ENCODE data around the gene RBM44.

The RBM44 gene

GRCh38 chr2:237879058-237879430 is 80.5 kb downstream of the RBM44 start:
- H2BK5ac ChIP-seq (ENCODE audit: low read depth, low read length, poor library complexity, severe bottlenecking) = no peak overlapping the region
- no peak overlapping the region for H3K23ac ChIP-seq (ENCODE audit: low read length in 2 of 2)
- H3K27ac ChIP-seq (ENCODE audit: low read length, poor library complexity, severe bottlenecking) = no peak overlapping the region
- WGBS = 94% methylated on average over 3 of the region's 5 CpGs
- no peak overlapping the region for H2AFZ ChIP-seq (ENCODE audit: low read depth, low read length)
- DNase-seq = no peak
- no peak overlapping the region for H4K8ac ChIP-seq (ENCODE audit: low read length)
- H3K27me3 ChIP-seq (ENCODE audit: control insufficient read depth in 1 of 2, insufficient read depth in 1 of 2, low read length in 2 of 2) = peaks cover 0 to 2% of the 10 kb centered on the region in 2 experiments
- peak overlapping the region; percentile 26 for H2BK15ac ChIP-seq (ENCODE audit: low read depth, poor library complexity, severe bottlenecking)
- no peaks in the 10 kb centered on the region for H3K9me3 ChIP-seq (ENCODE audit: control insufficient read depth, low read length)
- H2BK120ac ChIP-seq (ENCODE audit: low read depth, low read length) = peak overlapping the region; percentile 23
- H3K79me1 ChIP-seq (replicated peaks; ENCODE audit: low read length, poor library complexity, severe bottlenecking) = no peaks in the 10 kb centered on the region
- no peak overlapping the region for H2AK5ac ChIP-seq (ENCODE audit: low read length, severe bottlenecking)
- H3K4ac ChIP-seq (ENCODE audit: low read depth in 1 of 2, low read length in 2 of 2) = no peak overlapping the region
- H3K14ac ChIP-seq (ENCODE audit: low read length in 2 of 2) = no peak overlapping the region
- peaks cover 28% of the 10 kb centered on the region for H3K4me1 ChIP-seq (ENCODE audit: control insufficient read depth, insufficient read depth, low read depth, low read length)
- H3K4me2 ChIP-seq (ENCODE audit: low read length, poor library complexity, severe bottlenecking) = no peak overlapping the region
- no peak overlapping the region for H3K9ac ChIP-seq (ENCODE audit: low read length)
- H2BK12ac ChIP-seq (ENCODE audit: low read length in 2 of 2) = no peak overlapping the region
- no peak overlapping the region for H3K4me3 ChIP-seq (ENCODE audit: insufficient read depth in 1 of 2, low read depth in 1 of 2, low read length in 2 of 2)
- no peaks in the 10 kb centered on the region for H3K36me3 ChIP-seq (ENCODE audit: control insufficient read depth in 1 of 2, insufficient read depth in 2 of 2, low read depth in 1 of 2, low read length in 2 of 2)
- no peak overlapping the region for H4K91ac ChIP-seq (ENCODE audit: low read length)
- H3K18ac ChIP-seq (ENCODE audit: low read depth in 1 of 2, low read length in 2 of 2) = no peak overlapping the region

- H3K4me1 ChIP-seq (ENCODE audit: control insufficient read depth, insufficient read depth, low read depth, low read length) = peaks cover 21% of the 10 kb centered on the region
- no peak overlapping the region for H2BK120ac ChIP-seq (ENCODE audit: low read depth, low read length)
- no peak overlapping the region for H2BK15ac ChIP-seq (ENCODE audit: low read depth, poor library complexity, severe bottlenecking)
- H3K79me1 ChIP-seq (replicated peaks; ENCODE audit: low read length, poor library complexity, severe bottlenecking) = no peaks in the 10 kb centered on the region
- no peak overlapping the region for H3K23ac ChIP-seq (ENCODE audit: low read length in 2 of 2)
- H3K36me3 ChIP-seq (ENCODE audit: control insufficient read depth in 1 of 2, insufficient read depth in 2 of 2, low read depth in 1 of 2, low read length in 2 of 2) = peaks cover 0 to 5% of the 10 kb centered on the region in 2 experiments
- no peak overlapping the region for H4K8ac ChIP-seq (ENCODE audit: low read length)
- no peak overlapping the region for H4K91ac ChIP-seq (ENCODE audit: low read length)
- H3K4ac ChIP-seq (ENCODE audit: low read depth in 1 of 2, low read length in 2 of 2) = no peak overlapping the region
- H3K27ac ChIP-seq (ENCODE audit: low read length, poor library complexity, severe bottlenecking) = no peak overlapping the region
- no peak overlapping the region for H2AFZ ChIP-seq (ENCODE audit: low read depth, low read length)
- peak overlapping the region in 1 of 2 experiments; percentile 57 for H2BK12ac ChIP-seq (ENCODE audit: low read length in 2 of 2)
- H3K27me3 ChIP-seq (ENCODE audit: control insufficient read depth in 1 of 2, insufficient read depth in 1 of 2, low read length in 2 of 2) = peaks cover 0 to 9% of the 10 kb centered on the region in 2 experiments
- 97% methylated on average over 12 of the region's 12 CpGs for WGBS
- no peak overlapping the region for H3K4me3 ChIP-seq (ENCODE audit: insufficient read depth in 1 of 2, low read depth in 1 of 2, low read length in 2 of 2)
- no peaks in the 10 kb centered on the region for H3K9me3 ChIP-seq (ENCODE audit: control insufficient read depth, low read length)
- H2AK5ac ChIP-seq (ENCODE audit: low read length, severe bottlenecking) = no peak overlapping the region
- no peak overlapping the region for H3K4me2 ChIP-seq (ENCODE audit: low read length, poor library complexity, severe bottlenecking)
- H3K18ac ChIP-seq (ENCODE audit: low read depth in 1 of 2, low read length in 2 of 2) = no peak overlapping the region
- no peak for DNase-seq
- no peak overlapping the region for H3K9ac ChIP-seq (ENCODE audit: low read length)
- no peak overlapping the region for H3K14ac ChIP-seq (ENCODE audit: low read length in 2 of 2)
- H2BK5ac ChIP-seq (ENCODE audit: low read depth, low read length, poor library complexity, severe bottlenecking) = no peak overlapping the region
Measured at GRCh38 chr2:237879991-237880560, 81.5 kb downstream of the RBM44 start.

DNA sequence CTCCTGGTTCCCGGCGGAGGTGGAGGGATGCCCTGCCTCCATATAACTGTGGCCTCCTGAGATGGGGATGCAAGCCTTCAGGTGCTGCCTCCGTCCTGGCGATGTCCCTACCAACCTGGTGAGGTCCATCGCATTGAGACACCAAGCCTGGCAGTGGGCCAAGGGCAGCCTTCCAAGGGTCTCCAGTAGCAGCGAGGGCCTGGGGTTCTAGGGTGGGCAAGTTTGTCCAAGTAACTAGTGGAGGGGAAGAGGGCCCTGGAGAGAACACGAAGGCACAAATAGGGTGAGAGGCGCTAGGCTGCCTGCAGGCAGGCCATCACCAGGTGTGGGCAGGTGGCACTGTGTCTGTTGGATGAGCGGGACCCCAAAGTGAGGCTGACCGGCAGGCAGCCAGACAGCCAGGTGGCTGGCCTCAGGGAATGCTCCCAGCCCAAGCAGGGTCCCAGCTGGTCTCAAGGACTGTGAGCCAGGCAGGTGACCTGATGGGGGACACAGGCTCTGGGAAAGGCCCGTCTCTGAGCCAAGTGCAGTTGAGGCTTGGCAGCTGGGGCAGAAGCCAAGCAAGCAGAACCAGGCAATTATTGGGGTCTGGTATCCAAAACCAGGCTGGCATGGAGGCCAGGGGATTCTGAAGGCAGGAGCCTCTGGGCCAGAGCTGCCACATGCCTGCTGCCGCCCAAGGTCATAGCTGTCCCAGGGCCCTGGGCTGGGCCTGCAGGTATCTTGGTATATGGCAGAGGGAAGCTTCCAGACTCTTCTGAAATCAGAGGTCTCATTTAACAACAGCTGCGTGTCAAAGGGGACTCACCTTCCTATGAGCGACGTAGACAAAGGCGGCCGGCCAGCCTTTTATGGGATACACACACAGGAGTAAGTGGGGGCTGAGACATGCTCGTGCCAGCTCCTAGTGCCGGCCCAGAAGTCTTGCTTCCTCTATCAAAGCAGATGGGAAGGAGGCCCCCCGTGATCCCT is 84.2 kb downstream of the RBM44 start:
- Histone ChIP-seq H3K4me2 (ENCODE audit: low read length, poor library complexity, severe bottlenecking) (no peak overlapping the region), H3K36me3 (ENCODE audit: control insufficient read depth in 1 of 2, insufficient read depth in 2 of 2, low read depth in 1 of 2, low read length in 2 of 2) (peaks cover 0 to 8% of the 10 kb centered on the region in 2 experiments), H3K18ac (ENCODE audit: low read depth in 1 of 2, low read length in 2 of 2) (no peak overlapping the region), H3K79me1 (replicated peaks; ENCODE audit: low read length, poor library complexity, severe bottlenecking) (no peaks in the 10 kb centered on the region), H3K14ac (ENCODE audit: low read length in 2 of 2) (no peak overlapping the region), H3K27me3 (ENCODE audit: control insufficient read depth in 1 of 2, insufficient read depth in 1 of 2, low read length in 2 of 2) (peaks cover 0 to 11% of the 10 kb centered on the region in 2 experiments), H3K9ac (ENCODE audit: low read length) (no peak overlapping the region), H3K4me3 (ENCODE audit: insufficient read depth in 1 of 2, low read depth in 1 of 2, low read length in 2 of 2) (no peak overlapping the region), H2BK5ac (ENCODE audit: low read depth, low read length, poor library complexity, severe bottlenecking) (no peak overlapping the region), H3K4me1 (ENCODE audit: control insufficient read depth, insufficient read depth, low read depth, low read length) (peaks cover 22% of the 10 kb centered on the region), H4K91ac (ENCODE audit: low read length) (no peak overlapping the region), H2BK120ac (ENCODE audit: low read depth, low read length) (no peak overlapping the region), H2AFZ (ENCODE audit: low read depth, low read length) (no peak overlapping the region), H3K9me3 (ENCODE audit: control insufficient read depth, low read length) (no peaks in the 10 kb centered on the region), H4K8ac (ENCODE audit: low read length) (no peak overlapping the region), H2AK5ac (ENCODE audit: low read length, severe bottlenecking) (no peak overlapping the region), H2BK12ac (ENCODE audit: low read length in 2 of 2) (no peak overlapping the region), H3K27ac (ENCODE audit: low read length, poor library complexity, severe bottlenecking) (no peak overlapping the region), H2BK15ac (ENCODE audit: low read depth, poor library complexity, severe bottlenecking) (no peak overlapping the region), H3K23ac (ENCODE audit: low read length in 2 of 2) (no peak overlapping the region), H3K4ac (ENCODE audit: low read depth in 1 of 2, low read length in 2 of 2) (no peak overlapping the region)
- DNase-seq = no peak
- 96% methylated on average over 20 of the region's 20 CpGs for WGBS

- Histone ChIP-seq H3K18ac (ENCODE audit: low read depth in 1 of 2, low read length in 2 of 2) (no peak overlapping the region), H3K27ac (ENCODE audit: low read length, poor library complexity, severe bottlenecking) (no peak overlapping the region), H2AK5ac (ENCODE audit: low read length, severe bottlenecking) (no peak overlapping the region), H3K9ac (ENCODE audit: low read length) (no peak overlapping the region), H2BK15ac (ENCODE audit: low read depth, poor library complexity, severe bottlenecking) (no peak overlapping the region), H3K36me3 (ENCODE audit: control insufficient read depth in 1 of 2, insufficient read depth in 2 of 2, low read depth in 1 of 2, low read length in 2 of 2) (peaks cover 0 to 8% of the 10 kb centered on the region in 2 experiments), H2BK12ac (ENCODE audit: low read length in 2 of 2) (no peak overlapping the region), H3K9me3 (ENCODE audit: control insufficient read depth, low read length) (no peaks in the 10 kb centered on the region), H3K79me1 (replicated peaks; ENCODE audit: low read length, poor library complexity, severe bottlenecking) (no peaks in the 10 kb centered on the region), H3K4me2 (ENCODE audit: low read length, poor library complexity, severe bottlenecking) (no peak overlapping the region), H4K91ac (ENCODE audit: low read length) (no peak overlapping the region), H2AFZ (ENCODE audit: low read depth, low read length) (no peak overlapping the region), H3K27me3 (ENCODE audit: control insufficient read depth in 1 of 2, insufficient read depth in 1 of 2, low read length in 2 of 2) (peaks cover 0 to 11% of the 10 kb centered on the region in 2 experiments), H3K4me3 (ENCODE audit: insufficient read depth in 1 of 2, low read depth in 1 of 2, low read length in 2 of 2) (no peak overlapping the region), H4K8ac (ENCODE audit: low read length) (no peak overlapping the region), H3K23ac (ENCODE audit: low read length in 2 of 2) (no peak overlapping the region), H3K14ac (ENCODE audit: low read length in 2 of 2) (no peak overlapping the region), H2BK5ac (ENCODE audit: low read depth, low read length, poor library complexity, severe bottlenecking) (no peak overlapping the region), H2BK120ac (ENCODE audit: low read depth, low read length) (no peak overlapping the region), H3K4me1 (ENCODE audit: control insufficient read depth, insufficient read depth, low read depth, low read length) (peaks cover 22% of the 10 kb centered on the region), H3K4ac (ENCODE audit: low read depth in 1 of 2, low read length in 2 of 2) (no peak overlapping the region)
- 96% methylated on average over 10 of the region's 10 CpGs for WGBS
- DNase-seq = no peak
Measured at GRCh38 chr2:237883951-237884446, 85.4 kb downstream of the RBM44 start.
